Loucy (cell line): Measurements from ENCODE around the gene SLC23A2.
"Not testable (repeated sequence)": the region's sequence is repeated elsewhere in the genome, so short reads cannot be mapped to it uniquely, and the experiment has no call there.

ENCODE experiments used
- H2AFZ ChIP-seq: fragments of 200-600 bp; sonication (generic); 2 replicates; pipeline ENCODE4 v1.6.0; 2016; ENCODE audit warnings: antibody characterized with exemption, mild to moderate bottlenecking, low read length, moderate library complexity
- H3F3A ChIP-seq: fragments of 200-600 bp; 2 replicates; pipeline ENCODE4 v1.6.0; 2016; ENCODE audit warnings: antibody characterized with exemption, low read depth, mild to moderate bottlenecking
- H3K27me3 ChIP-seq: fragments of 200-600 bp; sonication (generic); 2 replicates; pipeline ENCODE4 v1.6.1; 2014; ENCODE audit warnings: low read length, mild to moderate bottlenecking; ENCODE audit not compliant: insufficient read depth, poor library complexity, severe bottlenecking
- H3K36me3 ChIP-seq: fragments of 200-600 bp; sonication (generic); 2 replicates; pipeline ENCODE4 v1.6.1; 2016; ENCODE audit warnings: low read length; ENCODE audit not compliant: insufficient read depth
- H3K4me1 ChIP-seq: fragments of 200-600 bp; sonication (generic); 2 replicates; pipeline ENCODE4 v1.5.1; 2014; ENCODE audit warnings: low read length, mild to moderate bottlenecking; ENCODE audit not compliant: insufficient read depth, poor library complexity, severe bottlenecking
- H3K4me2 ChIP-seq: fragments of 200-600 bp; sonication (generic); 2 replicates; pipeline ENCODE4 v1.6.0; 2014; ENCODE audit warnings: antibody characterized with exemption, low read length, low read depth, mild to moderate bottlenecking; ENCODE audit not compliant: poor library complexity, severe bottlenecking
- H3K4me3 ChIP-seq: fragments of 200-600 bp; sonication (generic); 2 replicates; pipeline ENCODE4 v1.5.1; 2014; ENCODE audit warnings: low read length, mild to moderate bottlenecking, mixed read lengths; ENCODE audit not compliant: poor library complexity, severe bottlenecking
- H3K79me2 ChIP-seq: fragments of 200-600 bp; sonication (generic); 2 replicates; pipeline ENCODE4 v1.6.1; 2014; ENCODE audit warnings: low read length; ENCODE audit not compliant: insufficient read depth
- H3K9ac ChIP-seq: fragments of 200-600 bp; sonication (generic); 2 replicates; pipeline ENCODE4 v1.6.0; 2014; ENCODE audit warnings: mild to moderate bottlenecking, low read depth, low read length, moderate library complexity; ENCODE audit not compliant: poor library complexity, severe bottlenecking
- H3K9me2 ChIP-seq: fragments of 200-600 bp; sonication (generic); replicated peaks from 2 replicates; pipeline ENCODE4 v1.6.1; 2016; ENCODE audit warnings: low read depth, low read length, mixed read lengths
- H3K9me3 ChIP-seq: fragments of 200-600 bp; sonication (generic); 2 replicates; pipeline ENCODE4 v1.6.1; 2014; ENCODE audit warnings: mild to moderate bottlenecking, antibody characterized with exemption, low read length, low read depth; ENCODE audit not compliant: insufficient read depth
- H4K20me1 ChIP-seq: fragments of 200-600 bp; sonication (generic); 2 replicates; pipeline ENCODE4 v1.6.0; 2014; ENCODE audit warnings: antibody characterized with exemption, low read length, mild to moderate bottlenecking; ENCODE audit not compliant: insufficient read depth, poor library complexity, severe bottlenecking
- CTCF ChIP-seq: fragments of 200-600 bp; sonication (generic); conservative IDR thresholded peaks from 2 replicates; pipeline ENCODE4 v1.5.1; 2014; ENCODE audit warnings: mild to moderate bottlenecking, antibody characterized with exemption, low read length
- EZH2phosphoT487 ChIP-seq: fragments of 200-600 bp; IDR thresholded peaks from 2 replicates; pipeline ENCODE4 v1.6.1; 2018; ENCODE audit warnings: antibody characterized with exemption, mild to moderate bottlenecking, moderate library complexity, borderline replicate concordance

Gene SLC23A2

GRCh38 chr20:5024982-5025381 is 23.7 kb upstream of the SLC23A2 start:
- Histone ChIP-seq H3K9me2 (no peaks in the 10 kb centered on the region), H4K20me1 (no peaks in the 10 kb centered on the region), H3K79me2 (no peaks in the 10 kb centered on the region), H3K4me3 (no peak overlapping the region), H3K4me2 (no peak overlapping the region), H3K9me3 (no peaks in the 10 kb centered on the region), H3K27me3 (no peaks in the 10 kb centered on the region), H3K9ac (no peak overlapping the region), H3F3A (no peaks in the 10 kb centered on the region), H3K4me1 (no peaks in the 10 kb centered on the region), H2AFZ (no peak overlapping the region), H3K36me3 (no peaks in the 10 kb centered on the region)
- no peak for TF ChIP-seq EZH2phosphoT487
- no peak for TF ChIP-seq CTCF

- TF ChIP-seq CTCF (no peak), EZH2phosphoT487 (no peak)
- no peaks in the 10 kb centered on the region for H3F3A ChIP-seq
These were observed 22.8 kb upstream of the SLC23A2 start for GRCh38 chr20:5024103-5024502.

GRCh38 chr20:5023171-5023570 is 21.9 kb upstream of the SLC23A2 start:
- H2AFZ ChIP-seq, H4K20me1 ChIP-seq, H3K36me3 ChIP-seq, H3K9ac ChIP-seq, H3K9me2 ChIP-seq, H3K27me3 ChIP-seq, H3K4me1 ChIP-seq, H3K4me2 ChIP-seq, H3K79me2 ChIP-seq, H3F3A ChIP-seq, H3K4me3 ChIP-seq, H3K9me3 ChIP-seq: not testable (repeated sequence)

More at GRCh38 chr20:5024103-5024502, 22.8 kb upstream of the SLC23A2 start:
- Histone ChIP-seq H3K4me2 (no peak overlapping the region), H3K27me3 (no peaks in the 10 kb centered on the region), H2AFZ (no peak overlapping the region), H3K4me1 (no peaks in the 10 kb centered on the region), H3K79me2 (no peaks in the 10 kb centered on the region), H4K20me1 (no peaks in the 10 kb centered on the region), H3K9me3 (no peaks in the 10 kb centered on the region), H3K9ac (no peak overlapping the region), H3K36me3 (no peaks in the 10 kb centered on the region), H3K9me2 (no peaks in the 10 kb centered on the region), H3K4me3 (no peak overlapping the region)

GRCh38 chr20:5020760-5021159 is 19.4 kb upstream of the SLC23A2 start:
- Histone ChIP-seq H4K20me1 (no peaks in the 10 kb centered on the region), H2AFZ (no peak overlapping the region), H3K27me3 (no peaks in the 10 kb centered on the region), H3K4me1 (no peaks in the 10 kb centered on the region), H3F3A (no peaks in the 10 kb centered on the region), H3K36me3 (no peaks in the 10 kb centered on the region), H3K79me2 (no peaks in the 10 kb centered on the region), H3K4me3 (no peak overlapping the region), H3K9ac (no peak overlapping the region), H3K9me2 (no peaks in the 10 kb centered on the region), H3K4me2 (no peak overlapping the region), H3K9me3 (no peaks in the 10 kb centered on the region)
- TF ChIP-seq EZH2phosphoT487 (no peak), CTCF (no peak)
